ENCODE results near the gene PSMA4.
"Not testable (repeated sequence)": the region's sequence is repeated elsewhere in the genome, so short reads cannot be mapped to it uniquely, and the experiment has no call there.

The PSMA4 gene

DNA sequence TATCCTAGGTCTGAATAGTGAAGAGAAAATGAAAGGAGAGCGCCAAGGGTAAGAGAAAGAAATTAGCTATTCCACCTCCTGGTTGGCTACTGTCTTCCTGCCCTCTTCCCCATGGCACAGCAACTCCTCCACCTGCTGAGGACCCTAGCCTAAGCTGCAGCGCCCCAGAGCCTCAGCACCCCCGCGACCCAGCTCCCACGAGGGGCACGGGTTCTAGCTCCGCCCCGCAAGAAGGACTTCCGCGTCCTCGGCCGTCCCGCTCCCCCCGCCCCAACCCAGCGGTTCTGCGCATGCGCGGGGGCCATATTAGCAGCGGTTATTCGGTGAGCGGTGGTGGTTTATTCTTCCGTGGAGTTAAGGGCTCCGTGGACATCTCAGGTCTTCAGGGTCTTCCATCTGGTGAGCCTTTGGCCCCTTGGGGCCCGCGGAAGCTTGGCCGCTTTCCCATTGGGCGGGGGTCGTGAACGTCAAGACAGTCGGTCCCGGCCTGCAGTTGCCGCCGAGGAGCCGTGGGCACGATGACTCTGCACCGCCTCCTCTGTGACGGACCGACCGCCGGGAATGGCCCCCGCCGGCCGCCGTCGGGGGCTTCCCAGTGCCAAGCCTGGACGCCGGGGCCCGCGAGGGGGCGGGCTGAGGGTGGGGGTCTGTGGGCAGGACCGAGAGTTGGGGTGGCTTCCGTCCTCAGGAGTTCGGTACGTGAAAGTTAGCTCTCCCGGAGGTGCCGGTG lies at the start of gene PSMA4:
Gene PSMA4, plus strand, starts transcription at position 304 of the 730 bp plus-strand sequence. CDS start 1,484 bp downstream, outside the sequence.
- H3K4me3 ChIP-seq (ENCODE audit: low read depth in 1 of 2, low read length in 2 of 2), result peak within 1 kb of the TSS; percentile 95 to 97
- peaks cover 4 to 9% of the 10 kb centered on the region in 2 donors for H3K36me3 ChIP-seq (ENCODE audit: control insufficient read depth in 1 of 2, insufficient read depth in 2 of 2, low read length in 2 of 2)
- peak within 1 kb of the TSS; percentile 90 to 98 for H3K9ac ChIP-seq (ENCODE audit: low read depth in 1 of 2, low read length in 2 of 2)
- H3K9me3 ChIP-seq (ENCODE audit: control insufficient read depth in 1 of 2, low read length in 2 of 2), result no peaks in the 10 kb centered on the region
- no peaks in the 10 kb centered on the region for H3K27me3 ChIP-seq (ENCODE audit: control insufficient read depth in 1 of 2, insufficient read depth in 2 of 2, low read length in 2 of 2)
- peaks cover 7 to 10% of the 10 kb centered on the region in 2 donors for H3K4me1 ChIP-seq (ENCODE audit: control insufficient read depth in 1 of 2, insufficient read depth in 2 of 2, low read length in 2 of 2)
- peak within 1 kb of the TSS; percentile 94 for H3K27ac ChIP-seq (ENCODE audit: low read depth, low read length)

GRCh38 chr15:78492872-78493271 lies 47.4 kb upstream of the PSMA4 start:
- Histone ChIP-seq H3K9me3 (ENCODE audit: control insufficient read depth in 1 of 2, low read length in 2 of 2) (no peaks in the 10 kb centered on the region), H3K9ac (ENCODE audit: low read depth in 1 of 2, low read length in 2 of 2) (no peak overlapping the region), H3K36me3 (ENCODE audit: control insufficient read depth in 1 of 2, insufficient read depth in 2 of 2, low read length in 2 of 2) (peaks cover 29 to 77% of the 10 kb centered on the region in 2 donors), H3K4me3 (ENCODE audit: low read depth in 1 of 2, low read length in 2 of 2) (no peak overlapping the region), H3K27me3 (ENCODE audit: control insufficient read depth in 1 of 2, insufficient read depth in 2 of 2, low read length in 2 of 2) (no peaks in the 10 kb centered on the region), H3K27ac (ENCODE audit: low read depth, low read length) (no peak overlapping the region), H3K4me1 (ENCODE audit: control insufficient read depth in 1 of 2, insufficient read depth in 2 of 2, low read length in 2 of 2) (no peaks in the 10 kb centered on the region)

DNA sequence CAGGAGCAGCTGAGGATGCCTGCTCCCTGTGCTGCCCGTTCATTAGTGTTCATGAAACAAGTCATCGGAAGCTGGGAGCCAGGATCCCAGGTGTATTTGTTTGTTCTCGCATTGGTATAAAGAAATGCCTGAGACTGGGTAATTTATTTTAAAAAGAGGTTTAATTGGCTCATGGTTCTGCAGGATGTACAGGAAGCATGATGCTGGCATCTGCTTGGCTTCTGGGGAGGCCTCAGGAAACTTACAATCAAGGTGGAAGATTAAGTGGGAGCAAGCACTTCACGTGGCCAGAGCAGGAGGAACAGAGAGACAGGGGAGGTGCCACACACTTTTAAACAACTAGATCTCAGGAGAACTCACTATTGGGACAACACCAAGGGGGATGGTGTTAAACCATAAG lies 38.4 kb upstream of the PSMA4 start:
- no peak overlapping the region for H3K27ac ChIP-seq (ENCODE audit: low read depth, low read length)
- no peak overlapping the region for H3K9ac ChIP-seq (ENCODE audit: low read depth in 1 of 2, low read length in 2 of 2)
- no peaks in the 10 kb centered on the region for H3K9me3 ChIP-seq (ENCODE audit: control insufficient read depth in 1 of 2, low read length in 2 of 2)
- peaks cover 0 to 2% of the 10 kb centered on the region in 2 donors for H3K4me1 ChIP-seq (ENCODE audit: control insufficient read depth in 1 of 2, insufficient read depth in 2 of 2, low read length in 2 of 2)
- H3K36me3 ChIP-seq (ENCODE audit: control insufficient read depth in 1 of 2, insufficient read depth in 2 of 2, low read length in 2 of 2), result peaks cover 11 to 12% of the 10 kb centered on the region in 2 donors
- H3K27me3 ChIP-seq (ENCODE audit: control insufficient read depth in 1 of 2, insufficient read depth in 2 of 2, low read length in 2 of 2), result no peaks in the 10 kb centered on the region
- no peak overlapping the region for H3K4me3 ChIP-seq (ENCODE audit: low read depth in 1 of 2, low read length in 2 of 2)

DNA sequence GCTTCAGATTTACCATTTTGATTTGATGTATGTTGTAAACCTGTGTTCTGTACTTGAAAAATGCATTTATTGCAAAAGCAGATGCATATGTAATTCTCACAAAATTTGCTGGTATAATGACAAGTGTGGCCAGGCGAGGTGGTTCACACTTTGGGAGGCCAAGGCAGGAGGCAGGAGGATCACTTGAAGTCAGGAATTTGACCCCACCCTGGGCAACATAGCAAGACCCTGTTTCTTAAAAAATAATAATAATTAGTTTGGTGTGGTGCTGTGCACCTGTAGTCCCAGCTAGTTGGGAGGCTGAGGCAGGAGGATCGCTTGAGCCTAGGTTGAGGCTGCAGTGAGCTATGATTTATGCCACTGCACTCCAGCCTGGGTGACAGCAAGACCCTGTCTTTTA lies 37.6 kb upstream of the PSMA4 start:
- Histone ChIP-seq H3K4me1 (ENCODE audit: control insufficient read depth in 1 of 2, insufficient read depth in 2 of 2, low read length in 2 of 2) (peaks cover 0 to 4% of the 10 kb centered on the region in 2 donors), H3K9me3 (ENCODE audit: control insufficient read depth in 1 of 2, low read length in 2 of 2) (no peaks in the 10 kb centered on the region), H3K4me3 (ENCODE audit: low read depth in 1 of 2, low read length in 2 of 2) (no peak overlapping the region), H3K27ac (ENCODE audit: low read depth, low read length) (no peak overlapping the region), H3K27me3 (ENCODE audit: control insufficient read depth in 1 of 2, insufficient read depth in 2 of 2, low read length in 2 of 2) (no peaks in the 10 kb centered on the region), H3K9ac (ENCODE audit: low read depth in 1 of 2, low read length in 2 of 2) (no peak overlapping the region), H3K36me3 (ENCODE audit: control insufficient read depth in 1 of 2, insufficient read depth in 2 of 2, low read length in 2 of 2) (peaks cover 11 to 12% of the 10 kb centered on the region in 2 donors)

- Histone ChIP-seq H3K9ac (ENCODE audit: low read depth in 1 of 2, low read length in 2 of 2) (peak within 1 kb of the TSS; percentile 84 to 94), H3K9me3 (ENCODE audit: control insufficient read depth in 1 of 2, low read length in 2 of 2) (no peaks in the 10 kb centered on the region)
Observed at GRCh38 chr15:78506971-78507830, 33.0 kb upstream of the PSMA4 start, which contains the start of gene HYKK. Gene HYKK, plus strand, starts transcription at chr15:78507577. Its CDS starts 5,512 bp downstream, at chr15:78513089.

DNA sequence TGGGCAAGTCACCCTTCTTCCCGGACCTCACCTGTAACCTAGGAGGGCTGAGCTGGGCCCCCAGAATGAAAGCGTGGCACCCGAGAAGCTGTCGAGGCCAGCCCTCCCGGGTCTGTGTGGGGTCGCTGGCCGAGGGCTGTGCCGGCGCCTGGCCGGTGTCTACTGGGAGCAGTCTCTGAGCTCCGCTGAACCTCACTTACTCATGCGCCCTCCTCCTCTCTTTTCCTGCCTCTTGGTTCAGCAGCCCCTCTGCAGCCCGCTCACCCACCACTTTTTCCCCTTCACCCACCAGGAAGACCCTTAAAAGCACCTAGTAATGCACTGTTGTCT lies 32.4 kb upstream of the PSMA4 start:
- peak overlapping the region; percentile 84 to 94 for H3K9ac ChIP-seq (ENCODE audit: low read depth in 1 of 2, low read length in 2 of 2)
- H3K36me3 ChIP-seq (ENCODE audit: control insufficient read depth in 1 of 2, insufficient read depth in 2 of 2, low read length in 2 of 2), result no peaks in the 10 kb centered on the region
- H3K4me1 ChIP-seq (ENCODE audit: control insufficient read depth in 1 of 2, insufficient read depth in 2 of 2, low read length in 2 of 2), result peaks cover 6 to 11% of the 10 kb centered on the region in 2 donors
- H3K27me3 ChIP-seq (ENCODE audit: control insufficient read depth in 1 of 2, insufficient read depth in 2 of 2, low read length in 2 of 2), result no peaks in the 10 kb centered on the region
- peak overlapping the region; percentile 95 to 96 for H3K4me3 ChIP-seq (ENCODE audit: low read depth in 1 of 2, low read length in 2 of 2)
- H3K27ac ChIP-seq (ENCODE audit: low read depth, low read length), result peak overlapping the region; percentile 65
- no peaks in the 10 kb centered on the region for H3K9me3 ChIP-seq (ENCODE audit: control insufficient read depth in 1 of 2, low read length in 2 of 2)

More at GRCh38 chr15:78506971-78507830, 33.0 kb upstream of the PSMA4 start, which contains the start of gene HYKK:
- Histone ChIP-seq H3K27me3 (ENCODE audit: control insufficient read depth in 1 of 2, insufficient read depth in 2 of 2, low read length in 2 of 2) (no peaks in the 10 kb centered on the region), H3K27ac (ENCODE audit: low read depth, low read length) (peak within 1 kb of the TSS; percentile 65), H3K4me3 (ENCODE audit: low read depth in 1 of 2, low read length in 2 of 2) (peak within 1 kb of the TSS; percentile 95 to 96), H3K4me1 (ENCODE audit: control insufficient read depth in 1 of 2, insufficient read depth in 2 of 2, low read length in 2 of 2) (peaks cover 6 to 11% of the 10 kb centered on the region in 2 donors), H3K36me3 (ENCODE audit: control insufficient read depth in 1 of 2, insufficient read depth in 2 of 2, low read length in 2 of 2) (no peaks in the 10 kb centered on the region)

- no peaks in the 10 kb centered on the region for H3K9me3 ChIP-seq (ENCODE audit: control insufficient read depth in 1 of 2, low read length in 2 of 2)
- H3K4me3 ChIP-seq (ENCODE audit: low read depth in 1 of 2, low read length in 2 of 2), result peak overlapping the region; percentile 95 to 96
- peak overlapping the region; percentile 65 for H3K27ac ChIP-seq (ENCODE audit: low read depth, low read length)
- no peaks in the 10 kb centered on the region for H3K27me3 ChIP-seq (ENCODE audit: control insufficient read depth in 1 of 2, insufficient read depth in 2 of 2, low read length in 2 of 2)
- H3K4me1 ChIP-seq (ENCODE audit: control insufficient read depth in 1 of 2, insufficient read depth in 2 of 2, low read length in 2 of 2), result peaks cover 6 to 11% of the 10 kb centered on the region in 2 donors
- no peaks in the 10 kb centered on the region for H3K36me3 ChIP-seq (ENCODE audit: control insufficient read depth in 1 of 2, insufficient read depth in 2 of 2, low read length in 2 of 2)
- peak overlapping the region; percentile 84 to 94 for H3K9ac ChIP-seq (ENCODE audit: low read depth in 1 of 2, low read length in 2 of 2)
Observed at GRCh38 chr15:78508272-78508671, 32.0 kb upstream of the PSMA4 start.

DNA sequence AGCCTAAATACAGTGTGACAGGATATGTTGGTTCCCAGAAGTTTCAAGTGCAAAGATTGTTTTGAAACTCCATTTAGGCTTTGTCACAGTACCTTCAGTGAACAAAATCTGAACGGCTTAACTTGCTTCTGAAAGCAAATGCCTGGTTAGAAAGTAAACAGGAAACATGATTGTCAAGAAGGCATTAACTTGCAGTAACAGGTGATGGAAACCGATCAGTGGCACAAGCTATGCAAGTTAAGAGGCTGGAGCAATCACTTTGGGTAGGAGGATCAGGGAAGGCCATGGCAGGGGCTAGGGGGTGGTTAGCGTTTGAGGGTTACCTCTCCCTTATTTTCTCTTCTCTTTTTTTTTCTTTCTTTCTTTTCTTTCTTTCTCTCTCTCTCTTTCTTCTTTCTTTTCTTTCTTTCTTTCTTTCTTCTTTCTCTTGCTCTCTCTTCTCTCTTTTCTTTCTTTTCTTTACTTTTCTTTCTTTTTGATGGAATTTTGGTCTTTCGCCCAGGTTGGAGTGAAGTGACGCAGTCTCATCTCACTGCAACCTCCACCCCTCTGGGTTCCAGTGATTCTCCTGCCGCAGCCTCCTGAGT lies 30.4 kb upstream of the PSMA4 start:
- Histone ChIP-seq H3K27ac (ENCODE audit: low read depth, low read length) (no peak overlapping the region), H3K36me3 (ENCODE audit: control insufficient read depth in 1 of 2, insufficient read depth in 2 of 2, low read length in 2 of 2) (peaks cover 0 to 3% of the 10 kb centered on the region in 2 donors), H3K9ac (ENCODE audit: low read depth in 1 of 2, low read length in 2 of 2) (no peak overlapping the region), H3K4me1 (ENCODE audit: control insufficient read depth in 1 of 2, insufficient read depth in 2 of 2, low read length in 2 of 2) (peaks cover 6 to 11% of the 10 kb centered on the region in 2 donors), H3K4me3 (ENCODE audit: low read depth in 1 of 2, low read length in 2 of 2) (no peak overlapping the region), H3K27me3 (ENCODE audit: control insufficient read depth in 1 of 2, insufficient read depth in 2 of 2, low read length in 2 of 2) (no peaks in the 10 kb centered on the region), H3K9me3 (ENCODE audit: control insufficient read depth in 1 of 2, low read length in 2 of 2) (no peaks in the 10 kb centered on the region)

DNA sequence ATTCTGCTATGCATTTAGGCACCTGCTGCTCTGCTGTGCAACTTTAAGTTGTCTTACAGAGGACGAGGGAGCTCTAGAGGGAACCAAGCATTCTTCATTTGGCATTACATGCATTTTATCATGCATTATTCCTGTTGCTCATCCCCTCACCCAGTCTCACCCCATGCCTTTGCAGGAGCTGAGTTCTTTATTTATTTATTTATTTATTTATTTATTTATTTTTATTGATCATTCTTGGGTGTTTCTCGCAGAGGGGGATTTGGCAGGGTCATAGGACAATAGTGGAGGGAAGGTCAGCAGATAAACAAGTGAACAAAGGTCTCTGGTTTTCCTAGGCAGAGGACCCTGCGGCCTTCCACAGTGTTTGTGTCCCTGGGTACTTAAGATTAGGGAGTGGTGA lies 20.2 kb upstream of the PSMA4 start:
- H3K36me3 ChIP-seq (ENCODE audit: control insufficient read depth in 1 of 2, insufficient read depth in 2 of 2, low read length in 2 of 2), result peaks cover 0 to 11% of the 10 kb centered on the region in 2 donors
- not testable (repeated sequence) for H3K9me3 ChIP-seq (ENCODE audit: control insufficient read depth in 1 of 2, low read length in 2 of 2); H3K27ac ChIP-seq (ENCODE audit: low read depth, low read length); H3K4me3 ChIP-seq (ENCODE audit: low read depth in 1 of 2, low read length in 2 of 2); H3K27me3 ChIP-seq (ENCODE audit: control insufficient read depth in 1 of 2, insufficient read depth in 2 of 2, low read length in 2 of 2); H3K9ac ChIP-seq (ENCODE audit: low read depth in 1 of 2, low read length in 2 of 2); H3K4me1 ChIP-seq (ENCODE audit: control insufficient read depth in 1 of 2, insufficient read depth in 2 of 2, low read length in 2 of 2)

GRCh38 chr15:78524230-78524629 lies 16.0 kb upstream of the PSMA4 start:
- Histone ChIP-seq H3K4me1 (ENCODE audit: control insufficient read depth in 1 of 2, insufficient read depth in 2 of 2, low read length in 2 of 2) (no peaks in the 10 kb centered on the region), H3K36me3 (ENCODE audit: control insufficient read depth in 1 of 2, insufficient read depth in 2 of 2, low read length in 2 of 2) (peaks cover 0 to 3% of the 10 kb centered on the region in 2 donors), H3K9me3 (ENCODE audit: control insufficient read depth in 1 of 2, low read length in 2 of 2) (no peaks in the 10 kb centered on the region), H3K27me3 (ENCODE audit: control insufficient read depth in 1 of 2, insufficient read depth in 2 of 2, low read length in 2 of 2) (no peaks in the 10 kb centered on the region), H3K9ac (ENCODE audit: low read depth in 1 of 2, low read length in 2 of 2) (no peak overlapping the region), H3K27ac (ENCODE audit: low read depth, low read length) (no peak overlapping the region), H3K4me3 (ENCODE audit: low read depth in 1 of 2, low read length in 2 of 2) (no peak overlapping the region)
